Thyroid gland (tissue), 4 donors: Measurements from ENCODE around the gene RPS15.

ENCODE experiments used
- CTCF ChIP-seq, 6 experiments: fragments of 200-600 bp in 3 of 6; fragments of 450-650 bp in 3 of 6; sonication (generic) in 3 of 6; IDR thresholded peaks; one replicate each; pipeline ENCODE4 v1.5.1; 2016 to 2019; ENCODE audit warnings: antibody characterized with exemption in 6 of 6, mild to moderate bottlenecking in 2 of 6, inconsistent platforms in 1 of 6, moderate library complexity in 1 of 6
- POLR2A ChIP-seq, 2 donors: fragments of 450-650 bp; IDR thresholded peaks; one replicate each; pipeline ENCODE4 v1.6.1; 2017; ENCODE audit warnings: antibody characterized with exemption in 2 of 2, mild to moderate bottlenecking in 2 of 2, moderate library complexity in 1 of 2

GRCh38 chr19:1435378-1435989 is 2.7 kb upstream of the RPS15 start:
- TF ChIP-seq POLR2A (IDR thresholded peaks at IDR 0.05) (no peak), CTCF (IDR thresholded peaks at IDR 0.05) (no peak)
